A549 (cell line): ENCODE data around the gene ACTG1. TPM values are rescaled to one million over a fixed set of nuclear protein-coding genes. Genes with fewer than 3 reads are reported as not detected.
A peak's percentile ranks its signal among the peaks of the same experiment; 100 is the strongest.

ENCODE experiments used
- ATAC-seq, 2 experiments: fragments of 200-7000 bp in 1 of 2; fragments of >200 bp in 1 of 2; cut with Nextera tagmentation in 1 of 2; cut with Tn5 transposase in 1 of 2; 3 replicates each; pipeline versions ENCODE4 v1.8.0 to v1.9.1; 2018 to 2020; ENCODE audit warnings: mild to moderate bottlenecking in 1 of 2, moderate library complexity in 1 of 2
- CTCF ChIA-PET: fragments of 300-600 bp; sonication (Branson Sonifier 250); formaldehyde crosslinking; extraction: SDS; loops from one replicate; lab custom pipeline; 2021; ENCODE audit warnings: antibody characterized with exemption, inconsistent platforms; lab: Yijun Ruan, JAX
- POLR2A ChIA-PET: fragments of 350-600 bp; formaldehyde crosslinking; extraction: SDS; loops from one replicate; lab custom pipeline; 2021; ENCODE audit warnings: antibody characterized with exemption, inconsistent platforms; lab: Yijun Ruan, JAX
- DNase-seq, 2 experiments: peaks; one replicate each; pipeline versions ENCODE4 v3.0.0 to v3.0.0-alpha.2; 2011 to 2016; ENCODE audit warnings: low read depth in 1 of 2, low spot score in 1 of 2
- FAIRE-seq: peaks from 2 replicates; lab custom pipeline; 2011; peaks lifted over from hg19 to GRCh38; lab: Jason Lieb, UNC
- H3K27ac ChIP-seq, 2 experiments: fragments of >200 bp; sonication (Bioruptor Twin); formaldehyde crosslinking; 3 replicates each; pipeline ENCODE4 v1.5.1; 2016 to 2017
- H3K4me1 ChIP-seq: fragments of >200 bp; sonication (Bioruptor Twin); formaldehyde crosslinking; 3 replicates; pipeline ENCODE4 v1.6.1; 2016
- H3K4me2 ChIP-seq: fragments of >200 bp; sonication (Bioruptor Twin); formaldehyde crosslinking; 3 replicates; pipeline ENCODE4 v1.6.1; 2016
- H3K4me3 ChIP-seq: fragments of >200 bp; sonication (Bioruptor Twin); formaldehyde crosslinking; 3 replicates; pipeline ENCODE4 v1.5.1; 2016
- H3K9me3 ChIP-seq: fragments of >200 bp; sonication (Bioruptor Twin); formaldehyde crosslinking; 3 replicates; pipeline ENCODE4 v1.6.1; 2016
- BHLHE40 ChIP-seq: IDR thresholded peaks from 2 replicates; pipeline ENCODE4 v1.6.1; 2012; ENCODE audit warnings: low read depth, low read length, inconsistent platforms
- CBX2 ChIP-seq: fragments of 200-600 bp; sonication (generic); IDR thresholded peaks from 2 replicates; pipeline ENCODE4 v1.6.1; 2016; ENCODE audit warnings: low read depth, mild to moderate bottlenecking, borderline replicate concordance
- CTCF ChIP-seq: fragments of >200 bp; sonication (Bioruptor Twin); formaldehyde crosslinking; IDR thresholded peaks from 3 replicates; pipeline ENCODE4 v1.5.1; 2016
- E2F6 ChIP-seq: IDR thresholded peaks from 2 replicates; pipeline ENCODE4 v1.6.1; 2012; ENCODE audit warnings: low read depth, borderline replicate concordance
- FOSL2 ChIP-seq, 2 experiments: fragments of 450-650 bp in 1 of 2; fragments of >200 bp in 1 of 2; sonication (Bioruptor Twin) in 1 of 2; formaldehyde crosslinking; IDR thresholded peaks; 2 replicates each; pipeline versions ENCODE4 v1.5.0 to v1.6.1; 2016 to 2020; ENCODE audit warnings: mild to moderate bottlenecking in 1 of 2, moderate library complexity in 1 of 2
- FOXS1 ChIP-seq: fragments of 250-450 bp; sonication (Bioruptor Pico); IDR thresholded peaks from 2 replicates; pipeline ENCODE4 v1.5.0; 2020; ENCODE audit warnings: mild to moderate bottlenecking, moderate library complexity
- GATA3 ChIP-seq: IDR thresholded peaks from 2 replicates; pipeline ENCODE4 v1.6.1; 2012; ENCODE audit warnings: borderline replicate concordance
- HDAC2 ChIP-seq: fragments of 200-600 bp; sonication (generic); IDR thresholded peaks from 2 replicates; pipeline ENCODE4 v1.6.1; 2016
- JUN ChIP-seq, 2 experiments: fragments of >200 bp; sonication (Bioruptor Twin); formaldehyde crosslinking; IDR thresholded peaks; 2 replicates in 1 of 2; 3 replicates in 1 of 2; pipeline ENCODE4 v1.6.1; 2016 to 2017
- MAFK ChIP-seq: fragments of 450-650 bp; IDR thresholded peaks from 2 replicates; pipeline ENCODE4 v1.6.1; 2014; ENCODE audit not compliant: partially characterized antibody
- MYC ChIP-seq: IDR thresholded peaks from 2 replicates; pipeline ENCODE4 v1.6.1; 2012; ENCODE audit warnings: mild to moderate bottlenecking, inconsistent platforms, low read length, improper control_type of control experiment, borderline replicate concordance
- NFE2L2 ChIP-seq: fragments of 150-350 bp; conservative IDR thresholded peaks from 2 replicates; pipeline ENCODE4 v1.6.1; 2014; ENCODE audit warnings: low read length
- NPAS2 ChIP-seq: fragments of 250-450 bp; sonication (Bioruptor Pico); IDR thresholded peaks from 2 replicates; pipeline ENCODE4 v1.8.0; 2022; ENCODE audit warnings: mild to moderate bottlenecking, moderate library complexity, borderline replicate concordance
- POLR2A ChIP-seq: IDR thresholded peaks from 2 replicates; pipeline ENCODE4 v1.6.1; 2012; ENCODE audit warnings: mild to moderate bottlenecking, low read length
- RAD21 ChIP-seq, 2 experiments: fragments of >200 bp in 1 of 2; sonication (Bioruptor Twin) in 1 of 2; formaldehyde crosslinking in 1 of 2; IDR thresholded peaks in 1 of 2; conservative IDR thresholded peaks in 1 of 2; 2 replicates in 1 of 2; 3 replicates in 1 of 2; pipeline ENCODE4 v1.6.1; 2012 to 2018; ENCODE audit warnings: inconsistent platforms in 1 of 2
- SMC3 ChIP-seq: fragments of >200 bp; sonication (Bioruptor Twin); formaldehyde crosslinking; IDR thresholded peaks from 3 replicates; pipeline ENCODE4 v1.6.1; 2018; ENCODE audit warnings: inconsistent platforms
- SREBF2 ChIP-seq: fragments of 450-650 bp; IDR thresholded peaks from 2 replicates; pipeline ENCODE4 v1.6.1; 2014; ENCODE audit warnings: mild to moderate bottlenecking, moderate library complexity
- USF2 ChIP-seq: fragments of 450-650 bp; IDR thresholded peaks from 2 replicates; pipeline ENCODE4 v1.6.1; 2014; ENCODE audit warnings: antibody characterized with exemption
- WGBS: methylation state at CpG from one replicate; pipeline ENCODE4 v1.1.6; 2017; ENCODE audit errors: missing lambda C conversion rate; 5-methylcytosine and 5-hydroxymethylcytosine counted together
- polyA plus RNA-seq, 4 experiments: library from polyadenylated mRNA; depleted of rRNA in 3 of 4; stranded (reverse); fragments of >200 nt; fragmentation: RNase III in 1 of 4; extraction: RNeasy Plus Mini Kit Qiagen cat#74134 plus additional on column Dnase treatment in 1 of 4; gene quantifications; 2 replicates in 3 of 4; 3 replicates in 1 of 4; pipeline ENCODE4 v1.2.3, GENCODE V29; 2011 to 2017
- TF ChIP-seq, protein P1 (sequence below): fragments of 200-600 bp; sonication (generic); IDR thresholded peaks from 2 replicates; pipeline ENCODE4 v1.6.1; 2016; ENCODE audit warnings: antibody characterized with exemption, mild to moderate bottlenecking, moderate library complexity
- TF ChIP-seq, protein P2 (sequence below): IDR thresholded peaks from 2 replicates; pipeline ENCODE4 v1.6.1; 2012
- TF ChIP-seq, protein P3 (sequence below): fragments of >200 bp; sonication (Bioruptor Twin); formaldehyde crosslinking; IDR thresholded peaks from 3 replicates; pipeline ENCODE4 v1.6.1; 2016
- TF ChIP-seq, protein P4 (sequence below): fragments of 250-450 bp; sonication (Bioruptor Pico); IDR thresholded peaks from 2 replicates; pipeline ENCODE4 v1.5.0; 2021; ENCODE audit warnings: mild to moderate bottlenecking, moderate library complexity, borderline replicate concordance
- TF ChIP-seq, protein P5 (sequence below): fragments of 150-350 bp; IDR thresholded peaks from 2 replicates; pipeline ENCODE4 v1.6.1; 2014; ENCODE audit warnings: low read depth, mild to moderate bottlenecking, low read length

The ACTG1 gene
- polyA plus RNA-seq, 2 of the 4 experiments (the other 2 are of a cell fraction): 2,042 to 7,263 TPM

GRCh38 chr17:81537856-81538555, 25.4 kb upstream of the ACTG1 start (continued):
- TF ChIP-seq, protein P1, sequence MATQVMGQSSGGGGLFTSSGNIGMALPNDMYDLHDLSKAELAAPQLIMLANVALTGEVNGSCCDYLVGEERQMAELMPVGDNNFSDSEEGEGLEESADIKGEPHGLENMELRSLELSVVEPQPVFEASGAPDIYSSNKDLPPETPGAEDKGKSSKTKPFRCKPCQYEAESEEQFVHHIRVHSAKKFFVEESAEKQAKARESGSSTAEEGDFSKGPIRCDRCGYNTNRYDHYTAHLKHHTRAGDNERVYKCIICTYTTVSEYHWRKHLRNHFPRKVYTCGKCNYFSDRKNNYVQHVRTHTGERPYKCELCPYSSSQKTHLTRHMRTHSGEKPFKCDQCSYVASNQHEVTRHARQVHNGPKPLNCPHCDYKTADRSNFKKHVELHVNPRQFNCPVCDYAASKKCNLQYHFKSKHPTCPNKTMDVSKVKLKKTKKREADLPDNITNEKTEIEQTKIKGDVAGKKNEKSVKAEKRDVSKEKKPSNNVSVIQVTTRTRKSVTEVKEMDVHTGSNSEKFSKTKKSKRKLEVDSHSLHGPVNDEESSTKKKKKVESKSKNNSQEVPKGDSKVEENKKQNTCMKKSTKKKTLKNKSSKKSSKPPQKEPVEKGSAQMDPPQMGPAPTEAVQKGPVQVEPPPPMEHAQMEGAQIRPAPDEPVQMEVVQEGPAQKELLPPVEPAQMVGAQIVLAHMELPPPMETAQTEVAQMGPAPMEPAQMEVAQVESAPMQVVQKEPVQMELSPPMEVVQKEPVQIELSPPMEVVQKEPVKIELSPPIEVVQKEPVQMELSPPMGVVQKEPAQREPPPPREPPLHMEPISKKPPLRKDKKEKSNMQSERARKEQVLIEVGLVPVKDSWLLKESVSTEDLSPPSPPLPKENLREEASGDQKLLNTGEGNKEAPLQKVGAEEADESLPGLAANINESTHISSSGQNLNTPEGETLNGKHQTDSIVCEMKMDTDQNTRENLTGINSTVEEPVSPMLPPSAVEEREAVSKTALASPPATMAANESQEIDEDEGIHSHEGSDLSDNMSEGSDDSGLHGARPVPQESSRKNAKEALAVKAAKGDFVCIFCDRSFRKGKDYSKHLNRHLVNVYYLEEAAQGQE: no peak
- TF ChIP-seq, protein P2, sequence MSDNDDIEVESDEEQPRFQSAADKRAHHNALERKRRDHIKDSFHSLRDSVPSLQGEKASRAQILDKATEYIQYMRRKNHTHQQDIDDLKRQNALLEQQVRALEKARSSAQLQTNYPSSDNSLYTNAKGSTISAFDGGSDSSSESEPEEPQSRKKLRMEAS: no peak
- no peak for TF ChIP-seq FOXS1 (CRISPR knock-in tag)
- no peak for TF ChIP-seq JUN (IDR thresholded peaks at IDR 0.05)

- Histone ChIP-seq H3K4me3 (no peak overlapping the region), H3K27ac (no peak overlapping the region), H3K4me2 (no peak overlapping the region), H3K4me1 (peaks cover 11% of the 10 kb centered on the region; the same call in 1 of the 3 replicates)
- DNase-seq (peak; percentile 67 to 77), ATAC-seq (peak; percentile 19 to 61; a peak in 5 of 6 replicates)
- POLR2A ChIA-PET: no interaction called here
- 71% methylated on average over 15 of the region's 17 CpGs for WGBS
- TF ChIP-seq MAFK (no peak), RAD21 (conservative IDR thresholded peaks at IDR 0.05 in 1 of 2, IDR thresholded peaks at IDR 0.05 in 1 of 2) (peak; percentile 59 to 69; a peak in 4 of 5 replicates), JUN (IDR thresholded peaks at IDR 0.05) (0 out of 5 replicates have a peak, but pooled peaks of 1 of the 2 experiments have one; percentile 32), USF2 (no peak), NFE2L2 (no peak), HDAC2 (no peak), BHLHE40 (no peak), NPAS2 (CRISPR knock-in tag) (no peak), E2F6 (no peak), MYC (no peak), POLR2A (no peak), SMC3 (peak; percentile 51), SREBF2 (no peak), CTCF (peak; percentile 51), GATA3 (no peak), FOSL2 (IDR thresholded peaks at IDR 0.05) (no peak), FOSL2 (CRISPR knock-in tag; IDR thresholded peaks at IDR 0.05) (no peak), CBX2 (no peak)
- TF ChIP-seq, protein P3, sequence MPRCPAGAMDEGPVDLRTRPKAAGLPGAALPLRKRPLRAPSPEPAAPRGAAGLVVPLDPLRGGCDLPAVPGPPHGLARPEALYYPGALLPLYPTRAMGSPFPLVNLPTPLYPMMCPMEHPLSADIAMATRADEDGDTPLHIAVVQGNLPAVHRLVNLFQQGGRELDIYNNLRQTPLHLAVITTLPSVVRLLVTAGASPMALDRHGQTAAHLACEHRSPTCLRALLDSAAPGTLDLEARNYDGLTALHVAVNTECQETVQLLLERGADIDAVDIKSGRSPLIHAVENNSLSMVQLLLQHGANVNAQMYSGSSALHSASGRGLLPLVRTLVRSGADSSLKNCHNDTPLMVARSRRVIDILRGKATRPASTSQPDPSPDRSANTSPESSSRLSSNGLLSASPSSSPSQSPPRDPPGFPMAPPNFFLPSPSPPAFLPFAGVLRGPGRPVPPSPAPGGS: no peak
- TF ChIP-seq, protein P4, sequence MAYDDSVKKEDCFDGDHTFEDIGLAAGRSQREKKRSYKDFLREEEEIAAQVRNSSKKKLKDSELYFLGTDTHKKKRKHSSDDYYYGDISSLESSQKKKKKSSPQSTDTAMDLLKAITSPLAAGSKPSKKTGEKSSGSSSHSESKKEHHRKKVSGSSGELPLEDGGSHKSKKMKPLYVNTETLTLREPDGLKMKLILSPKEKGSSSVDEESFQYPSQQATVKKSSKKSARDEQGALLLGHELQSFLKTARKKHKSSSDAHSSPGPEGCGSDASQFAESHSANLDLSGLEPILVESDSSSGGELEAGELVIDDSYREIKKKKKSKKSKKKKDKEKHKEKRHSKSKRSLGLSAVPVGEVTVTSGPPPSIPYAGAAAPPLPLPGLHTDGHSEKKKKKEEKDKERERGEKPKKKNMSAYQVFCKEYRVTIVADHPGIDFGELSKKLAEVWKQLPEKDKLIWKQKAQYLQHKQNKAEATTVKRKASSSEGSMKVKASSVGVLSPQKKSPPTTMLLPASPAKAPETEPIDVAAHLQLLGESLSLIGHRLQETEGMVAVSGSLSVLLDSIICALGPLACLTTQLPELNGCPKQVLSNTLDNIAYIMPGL (CRISPR knock-in tag): no peak
- TF ChIP-seq, protein P5, sequence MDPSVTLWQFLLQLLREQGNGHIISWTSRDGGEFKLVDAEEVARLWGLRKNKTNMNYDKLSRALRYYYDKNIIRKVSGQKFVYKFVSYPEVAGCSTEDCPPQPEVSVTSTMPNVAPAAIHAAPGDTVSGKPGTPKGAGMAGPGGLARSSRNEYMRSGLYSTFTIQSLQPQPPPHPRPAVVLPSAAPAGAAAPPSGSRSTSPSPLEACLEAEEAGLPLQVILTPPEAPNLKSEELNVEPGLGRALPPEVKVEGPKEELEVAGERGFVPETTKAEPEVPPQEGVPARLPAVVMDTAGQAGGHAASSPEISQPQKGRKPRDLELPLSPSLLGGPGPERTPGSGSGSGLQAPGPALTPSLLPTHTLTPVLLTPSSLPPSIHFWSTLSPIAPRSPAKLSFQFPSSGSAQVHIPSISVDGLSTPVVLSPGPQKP: no peak
- TF ChIP-seq, all 56 proteins: peak for 4
- H3K9me3 ChIP-seq: no peaks in the 10 kb centered on the region
- CTCF ChIA-PET: interaction anchor here (0.9 to 6.4 kb wide), 13 partner anchors 9 to 284 kb away, joined by 3 to 36 read pairs (median 5); partner anchors contain the start of gene FAAP100
- no peak for FAIRE-seq
Observed at GRCh38 chr17:81537343-81537855, 24.8 kb upstream of the ACTG1 start.
